Small intestine (tissue), 7 donors: ENCODE results near the gene SGSH. TPM values are rescaled to one million over a fixed set of nuclear protein-coding genes. Genes with fewer than 3 reads are reported as not detected.
"Not testable (repeated sequence)": the region's sequence is repeated elsewhere in the genome, so short reads cannot be mapped to it uniquely, and the experiment has no call there.

ENCODE experiments used
- DNase-seq, 2 donors: peaks; one replicate each; pipeline versions ENCODE4 v3.0.0 to v3.0.0-alpha.2; 2013
- FAIRE-seq: peaks from 2 replicates; lab custom pipeline; 2012; peaks lifted over from hg19 to GRCh38; lab: Jason Lieb, UNC
- H3K27ac ChIP-seq, 3 donors: one replicate each; pipeline ENCODE4 v1.5.1; 2013; ENCODE audit warnings: low read length in 2 of 3, mild to moderate bottlenecking in 2 of 3, control low read depth in 1 of 3, inconsistent platforms in 1 of 3, low read depth in 1 of 3, moderate library complexity in 1 of 3
- H3K27me3 ChIP-seq, 3 donors: one replicate each; pipeline ENCODE4 v1.6.1; 2013; ENCODE audit warnings: low read length in 3 of 3, inconsistent platforms in 1 of 3; ENCODE audit not compliant: control insufficient read depth in 3 of 3, insufficient read depth in 3 of 3
- H3K36me3 ChIP-seq, 3 donors: one replicate each; pipeline ENCODE4 v1.6.1; 2013; ENCODE audit warnings: low read length in 3 of 3, inconsistent platforms in 1 of 3, low read depth in 1 of 3, mild to moderate bottlenecking in 1 of 3, moderate library complexity in 1 of 3; ENCODE audit not compliant: control insufficient read depth in 3 of 3, insufficient read depth in 2 of 3
- H3K4me1 ChIP-seq, 3 donors: one replicate each; pipeline ENCODE4 v1.6.1; 2013; ENCODE audit warnings: low read length in 2 of 3, inconsistent platforms in 1 of 3, low read depth in 1 of 3, mild to moderate bottlenecking in 1 of 3, moderate library complexity in 1 of 3; ENCODE audit not compliant: control insufficient read depth in 3 of 3, insufficient read depth in 2 of 3
- H3K4me3 ChIP-seq, 3 donors: one replicate each; pipeline ENCODE4 v1.5.1; 2013; ENCODE audit warnings: low read length in 3 of 3, control low read depth in 1 of 3, inconsistent platforms in 1 of 3, low read depth in 1 of 3, mild to moderate bottlenecking in 1 of 3, moderate library complexity in 1 of 3
- H3K9me3 ChIP-seq, 2 donors: one replicate each; pipeline ENCODE4 v1.6.1; 2013; ENCODE audit warnings: low read depth in 1 of 2, low read length in 1 of 2; ENCODE audit not compliant: control insufficient read depth in 2 of 2, insufficient read depth in 1 of 2
- WGBS, 3 donors: extraction: QIAGEN DNeasy Blood & Tissue Kit; methylation state at CpG; one replicate each; pipeline ENCODE4 v1.1.7; 2013; 5-methylcytosine and 5-hydroxymethylcytosine counted together
- polyA plus RNA-seq, 4 donors: library from polyadenylated mRNA; stranded (reverse) in 3 of 4; unstranded in 1 of 4; fragments of 200-250 nt in 3 of 4; fragments of 120-200 nt in 1 of 4; gene quantifications; one replicate each; pipeline versions ENCODE4 v1.2.1 to v1.2.3, GENCODE V29; 2013
- donor health status: healthy with polysubstance abuse.
- donor health status: control.
- donor health status: control.
- donor health status: Bipolar disorder and iron deficiency.
- donor health status: healthy.

Gene SGSH
- polyA plus RNA-seq, 4 donors = 24.4 to 60.1 (median 34.5) TPM

DNA sequence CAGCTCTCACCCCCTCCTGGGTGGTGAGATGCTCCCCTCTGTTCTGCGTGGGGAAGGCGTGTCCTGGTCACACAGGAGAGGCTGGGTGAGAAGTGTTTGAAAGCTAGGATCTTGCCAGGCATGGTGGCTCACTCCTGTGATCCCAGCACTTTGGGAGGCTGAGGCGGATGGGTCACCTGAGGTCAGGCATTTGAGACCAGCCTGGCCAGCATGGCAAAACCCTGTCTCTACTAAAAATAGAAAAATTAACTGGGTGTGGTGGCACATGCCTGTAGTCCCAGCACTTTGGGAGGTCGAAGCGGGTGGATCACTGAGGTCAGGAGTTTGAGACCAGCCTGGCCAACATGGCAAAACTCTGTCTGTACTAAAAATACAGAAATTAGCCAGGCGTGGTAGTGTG is 24.3 kb upstream of the SGSH start:
- not testable (repeated sequence) for H3K27me3 ChIP-seq, H3K27ac ChIP-seq, DNase-seq, H3K4me3 ChIP-seq, H3K9me3 ChIP-seq, FAIRE-seq, H3K4me1 ChIP-seq
- 94 to 95% (median 94%) methylated on average over 6 of the region's 6 CpGs for WGBS, 3 donors
- peaks cover 0 to 93% (median 6%) of the 10 kb centered on the region in 3 donors for H3K36me3 ChIP-seq

GRCh38 chr17:80243526-80244433 is 23.6 kb upstream of the SGSH start:
- Histone ChIP-seq H3K4me3 (no peak overlapping the region), H3K36me3 (peaks cover 0 to 90% (median 6%) of the 10 kb centered on the region in 3 donors), H3K27ac (no peak overlapping the region), H3K9me3 (no peaks in the 10 kb centered on the region), H3K27me3 (no peaks in the 10 kb centered on the region), H3K4me1 (no peaks in the 10 kb centered on the region)
- FAIRE-seq = no peak
- no peak for DNase-seq
- 92 to 94% (median 94%) methylated on average over 25 to 26 of the region's 26 CpGs for WGBS, 3 donors

DNA sequence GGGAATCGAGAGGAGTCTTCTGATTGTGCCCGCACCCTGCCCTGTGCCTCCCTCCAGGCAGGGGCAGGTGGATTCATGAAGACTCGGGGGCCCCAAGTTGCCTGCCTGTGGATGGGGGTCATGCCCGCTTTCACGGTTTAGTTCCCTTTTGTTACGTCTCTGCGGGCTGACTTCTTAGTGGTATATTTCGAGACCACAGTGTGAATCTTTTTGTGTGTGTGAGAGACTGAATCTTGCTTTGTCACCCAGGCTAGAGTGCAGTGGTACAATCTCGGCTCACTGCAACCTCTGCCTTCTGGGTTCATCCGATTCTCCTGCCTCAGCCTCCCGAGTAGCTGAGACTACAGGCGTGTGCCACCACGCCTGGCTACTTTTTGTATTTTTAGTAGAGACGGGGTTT is 22.4 kb upstream of the SGSH start:
- H3K4me3 ChIP-seq = no peak overlapping the region
- peaks cover 0 to 89% (median 6%) of the 10 kb centered on the region in 3 donors for H3K36me3 ChIP-seq
- H3K4me1 ChIP-seq = no peaks in the 10 kb centered on the region
- H3K27ac ChIP-seq = no peak overlapping the region
- 85 to 86% (median 86%) methylated on average over 14 of the region's 14 CpGs for WGBS, 3 donors
- FAIRE-seq (no peak), DNase-seq (no peak)
- no peaks in the 10 kb centered on the region for H3K27me3 ChIP-seq
- H3K9me3 ChIP-seq = no peaks in the 10 kb centered on the region

DNA sequence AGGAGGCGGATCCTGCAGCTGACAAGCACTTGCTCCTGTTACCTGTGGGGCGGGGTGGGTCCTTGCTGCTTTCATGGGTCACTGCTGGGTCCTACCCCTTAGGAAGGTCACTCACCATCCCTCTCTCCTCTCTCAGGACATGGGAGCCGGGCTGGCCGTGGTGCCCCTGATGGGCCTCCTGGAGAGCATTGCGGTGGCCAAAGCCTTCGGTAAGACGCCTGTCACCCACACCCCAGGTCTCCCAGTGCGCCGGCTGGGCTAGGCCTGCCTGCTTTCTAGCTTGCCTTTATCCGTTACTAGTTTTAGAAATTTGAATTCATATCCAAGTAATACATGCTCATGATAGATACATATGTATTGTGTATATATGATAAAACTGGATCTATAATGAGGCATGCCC is 17.3 kb upstream of the SGSH start:
- no peak for DNase-seq
- Histone ChIP-seq H3K4me3 (no peak overlapping the region), H3K36me3 (peaks cover 3 to 84% (median 14%) of the 10 kb centered on the region in 3 donors), H3K27me3 (no peaks in the 10 kb centered on the region), H3K4me1 (no peaks in the 10 kb centered on the region), H3K9me3 (peaks cover 0 to 12% of the 10 kb centered on the region in 2 donors), H3K27ac (no peak overlapping the region)
- FAIRE-seq = no peak
- WGBS, 3 donors = 94 to 98% (median 95%) methylated on average over 10 of the region's 10 CpGs

GRCh38 chr17:80236911-80237310 is 16.8 kb upstream of the SGSH start:
- Histone ChIP-seq H3K4me1 (no peaks in the 10 kb centered on the region), H3K9me3 (peaks cover 0 to 16% of the 10 kb centered on the region in 2 donors), H3K27ac (no peak overlapping the region), H3K27me3 (no peaks in the 10 kb centered on the region), H3K4me3 (no peak overlapping the region), H3K36me3 (peaks cover 3 to 83% (median 12%) of the 10 kb centered on the region in 3 donors)
- FAIRE-seq = no peak
- WGBS, 3 donors = 86 to 95% (median 87%) methylated on average over 15 to 17 of the region's 17 CpGs
- no peak for DNase-seq

GRCh38 chr17:80233202-80233601 is 13.1 kb upstream of the SGSH start:
- Histone ChIP-seq H3K36me3 (peaks cover 3 to 71% (median 9%) of the 10 kb centered on the region in 3 donors), H3K27me3 (no peaks in the 10 kb centered on the region), H3K27ac (no peak overlapping the region), H3K4me3 (no peak overlapping the region), H3K9me3 (peaks cover 0 to 16% of the 10 kb centered on the region in 2 donors), H3K4me1 (no peaks in the 10 kb centered on the region)
- no peak for FAIRE-seq
- no peak for DNase-seq
- WGBS, 3 donors = 92 to 94% (median 93%) methylated on average over 3 of the region's 3 CpGs

DNA sequence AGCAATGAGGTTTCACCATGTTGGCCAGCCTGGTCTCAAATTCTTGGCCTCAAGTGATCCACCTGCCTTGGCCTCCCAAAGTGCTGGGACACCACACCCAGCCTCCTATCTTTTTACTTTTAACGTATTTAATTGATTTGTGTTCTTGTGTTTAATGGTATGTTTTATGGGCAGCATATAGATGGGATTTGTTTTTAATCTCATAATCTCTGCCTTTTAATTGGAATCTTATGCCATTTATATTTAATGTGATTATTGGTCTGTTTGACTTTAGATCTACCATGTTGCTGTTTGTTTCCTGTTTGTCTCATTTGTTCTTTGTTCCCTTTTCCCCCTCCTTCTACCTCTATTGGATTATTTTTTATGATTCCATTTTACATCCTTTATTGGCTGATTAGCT is 12.3 kb upstream of the SGSH start:
- DNase-seq (no peak), FAIRE-seq (no peak)
- H3K4me1 ChIP-seq = no peaks in the 10 kb centered on the region
- WGBS, 3 donors = 93 to 97% (median 95%) methylated on average over 1 of the region's 1 CpG
- H3K4me3 ChIP-seq = no peak overlapping the region
- H3K27ac ChIP-seq = no peak overlapping the region
- H3K27me3 ChIP-seq = no peaks in the 10 kb centered on the region
- peaks cover 0 to 16% of the 10 kb centered on the region in 2 donors for H3K9me3 ChIP-seq
- peaks cover 3 to 71% (median 9%) of the 10 kb centered on the region in 3 donors for H3K36me3 ChIP-seq

DNA sequence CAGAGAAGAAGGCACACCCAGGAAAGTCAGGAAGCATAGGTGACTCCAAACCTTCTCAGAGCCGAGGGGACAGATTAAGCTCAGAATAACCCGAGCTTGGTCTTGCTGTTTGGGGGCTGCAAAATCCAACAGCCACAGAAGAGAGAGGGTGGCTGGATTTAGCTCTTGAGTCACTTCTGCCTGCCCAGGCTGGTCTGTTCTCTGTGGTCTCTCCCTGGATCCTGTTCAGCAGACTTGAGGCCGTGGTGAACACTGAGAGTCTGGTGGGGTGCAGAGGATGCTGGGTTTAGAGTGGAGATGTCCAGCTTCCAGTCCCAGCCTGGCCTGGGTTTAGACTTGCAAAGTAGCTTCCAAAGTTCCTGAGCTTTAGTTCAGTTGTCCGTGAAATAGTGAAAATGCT is 8.9 kb upstream of the SGSH start:
- DNase-seq = no peak
- H3K4me1 ChIP-seq = no peaks in the 10 kb centered on the region
- FAIRE-seq = no peak
- H3K4me3 ChIP-seq = no peak overlapping the region
- H3K27me3 ChIP-seq = no peaks in the 10 kb centered on the region
- peaks cover 0 to 76% (median 5%) of the 10 kb centered on the region in 3 donors for H3K36me3 ChIP-seq
- peaks cover 0 to 16% of the 10 kb centered on the region in 2 donors for H3K9me3 ChIP-seq
- 89 to 96% (median 91%) methylated on average over 4 of the region's 4 CpGs for WGBS, 3 donors
- H3K27ac ChIP-seq = no peak overlapping the region
